Chondrocyte (in vitro differentiated cells): Measurements from ENCODE around the gene CCR2. TPM values are rescaled to one million over a fixed set of nuclear protein-coding genes. Genes with fewer than 3 reads are reported as not detected.

Experiments
- DNase-seq: peaks from one replicate; pipeline ENCODE4 v3.0.0; 2021; ENCODE audit warnings: mixed read lengths, low spot score
- H3K27ac Mint-ChIP-seq: one replicate; pipeline ENCODE4 v1.8.0; 2021; ENCODE audit warnings: mild to moderate bottlenecking, moderate library complexity, mixed read lengths; ENCODE audit not compliant: unreplicated experiment
- H3K27me3 Mint-ChIP-seq: 2 replicates; pipeline ENCODE4 v1.8.0; 2021; ENCODE audit warnings: low read depth, mixed read lengths
- H3K36me3 Mint-ChIP-seq: 2 replicates; pipeline ENCODE4 v1.8.0; 2021; ENCODE audit warnings: low read depth, mixed read lengths
- H3K4me1 Mint-ChIP-seq: 2 replicates; pipeline ENCODE4 v1.8.0; 2021; ENCODE audit warnings: low read depth, mild to moderate bottlenecking, mixed read lengths
- H3K4me3 Mint-ChIP-seq: one replicate; pipeline ENCODE4 v1.8.0; 2021; ENCODE audit warnings: mild to moderate bottlenecking, moderate library complexity, mixed read lengths; ENCODE audit not compliant: unreplicated experiment
- H3K9me3 Mint-ChIP-seq: 2 replicates; pipeline ENCODE4 v1.8.0; 2021; ENCODE audit warnings: low read depth, mixed read lengths
- CTCF ChIP-seq: fragments of 200-600 bp; sonication (generic); IDR thresholded peaks from 2 replicates; pipeline ENCODE4 v1.5.0; 2021; ENCODE audit warnings: antibody characterized with exemption, mild to moderate bottlenecking, moderate library complexity
- total RNA-seq: library from RNA; stranded (reverse); gene quantifications from 3 replicates; pipeline ENCODE4 v1.2.1, GENCODE V29; 2021

The CCR2 gene
- total RNA-seq, 1 donor from 2014 or later, result not detected

DNA sequence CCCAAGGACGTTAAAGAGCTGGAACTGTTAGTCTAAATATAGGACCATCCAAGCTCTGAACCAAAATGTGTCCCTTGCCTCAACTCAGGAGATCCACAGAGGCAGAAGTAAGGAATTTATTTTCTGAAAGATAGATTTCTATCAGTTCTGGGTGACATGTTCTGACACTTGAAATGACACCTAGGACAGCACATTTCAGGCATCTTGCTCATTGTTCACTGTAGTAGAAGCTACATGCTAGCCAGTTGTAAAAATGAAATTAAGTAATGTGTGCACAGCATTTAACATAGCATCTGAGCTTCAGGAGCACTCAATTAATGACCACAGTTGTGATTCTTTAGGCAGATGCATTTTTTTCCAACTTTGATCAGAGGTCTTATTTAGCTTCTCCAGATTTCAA, 567 bp downstream of the CCR2 start:
- H3K4me1 Mint-ChIP-seq, result no peaks in the 10 kb centered on the region
- no peaks in the 10 kb centered on the region for H3K36me3 Mint-ChIP-seq
- no peak for DNase-seq
- H3K9me3 Mint-ChIP-seq, result no peaks in the 10 kb centered on the region
- no peak overlapping the region for H3K4me3 Mint-ChIP-seq
- H3K27me3 Mint-ChIP-seq, result peaks cover 82% of the 10 kb centered on the region
- no peak for TF ChIP-seq CTCF
- H3K27ac Mint-ChIP-seq, result no peak overlapping the region

DNA sequence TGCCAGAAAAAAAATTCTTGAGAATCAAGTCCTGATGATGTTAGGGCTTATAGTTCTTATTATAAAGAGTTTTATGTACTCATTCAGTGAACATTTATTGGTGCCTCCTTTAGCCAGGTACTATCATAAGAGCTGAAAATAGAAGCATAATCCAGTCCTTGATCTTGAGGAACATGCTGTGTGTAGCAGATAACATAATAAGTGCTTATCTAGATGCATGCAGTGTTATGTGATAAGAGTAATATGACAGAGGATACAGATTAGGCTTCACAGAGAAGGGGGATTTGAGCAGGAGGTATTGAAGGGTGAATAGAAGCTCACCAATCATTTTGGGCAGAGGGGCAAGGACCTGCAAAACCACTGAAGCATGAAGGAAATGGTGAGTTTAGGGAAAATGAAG, 1.1 kb downstream of the CCR2 start:
- Mint-ChIP-seq H3K27me3 (peaks cover 82% of the 10 kb centered on the region), H3K9me3 (no peaks in the 10 kb centered on the region), H3K36me3 (no peaks in the 10 kb centered on the region), H3K27ac (no peak overlapping the region), H3K4me1 (no peaks in the 10 kb centered on the region), H3K4me3 (no peak overlapping the region)
- no peak for TF ChIP-seq CTCF
- no peak for DNase-seq

DNA sequence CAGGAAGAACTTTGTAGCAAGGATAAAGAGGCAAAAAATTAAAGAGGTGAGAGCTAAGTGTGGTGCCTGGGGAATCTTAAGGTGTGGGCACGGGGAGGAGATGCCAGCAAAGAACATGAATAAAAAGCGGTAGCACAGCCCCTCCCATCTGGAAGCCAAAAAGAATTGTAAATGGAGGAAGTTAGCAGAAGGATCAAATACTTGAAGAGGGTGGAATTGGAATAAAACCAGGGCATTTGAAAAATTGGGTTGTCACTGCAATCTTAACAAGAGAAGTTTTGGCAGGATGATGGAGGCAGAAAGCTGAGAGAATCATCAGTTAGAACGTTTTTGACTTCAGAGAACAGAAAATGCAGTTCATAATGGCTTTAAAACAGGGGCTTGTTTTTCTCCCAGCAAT, 2.4 kb downstream of the CCR2 start:
- no peak for DNase-seq
- TF ChIP-seq CTCF, result no peak
- H3K36me3 Mint-ChIP-seq, result no peaks in the 10 kb centered on the region
- H3K4me3 Mint-ChIP-seq, result no peak overlapping the region
- peaks cover 1% of the 10 kb centered on the region for H3K4me1 Mint-ChIP-seq
- no peaks in the 10 kb centered on the region for H3K9me3 Mint-ChIP-seq
- no peak overlapping the region for H3K27ac Mint-ChIP-seq
- H3K27me3 Mint-ChIP-seq, result peaks cover 74% of the 10 kb centered on the region

DNA sequence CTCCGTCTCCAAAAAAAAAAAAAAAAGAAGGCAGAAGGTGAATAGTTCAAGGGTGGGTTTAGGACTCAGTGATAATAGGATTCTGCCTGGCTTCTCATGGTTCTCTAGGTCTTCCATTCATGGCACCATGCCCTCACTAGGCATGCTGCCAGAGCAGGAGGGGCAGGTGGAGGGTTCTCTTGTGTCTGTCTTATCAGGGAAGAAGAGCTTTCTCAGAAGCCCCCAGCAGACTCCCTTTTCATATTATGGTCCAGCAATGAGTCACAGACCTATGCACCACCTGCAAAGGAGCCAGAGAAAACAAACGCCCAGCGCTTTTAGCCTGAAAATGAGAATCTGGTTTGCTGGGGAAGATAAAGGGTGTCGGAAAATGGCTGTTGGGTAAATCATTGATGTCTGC, 3.0 kb downstream of the CCR2 start:
- Mint-ChIP-seq H3K27ac (no peak overlapping the region), H3K9me3 (no peaks in the 10 kb centered on the region), H3K4me1 (peaks cover 3% of the 10 kb centered on the region), H3K36me3 (no peaks in the 10 kb centered on the region), H3K27me3 (peaks cover 68% of the 10 kb centered on the region), H3K4me3 (no peak overlapping the region)
- no peak for DNase-seq
- no peak for TF ChIP-seq CTCF

DNA sequence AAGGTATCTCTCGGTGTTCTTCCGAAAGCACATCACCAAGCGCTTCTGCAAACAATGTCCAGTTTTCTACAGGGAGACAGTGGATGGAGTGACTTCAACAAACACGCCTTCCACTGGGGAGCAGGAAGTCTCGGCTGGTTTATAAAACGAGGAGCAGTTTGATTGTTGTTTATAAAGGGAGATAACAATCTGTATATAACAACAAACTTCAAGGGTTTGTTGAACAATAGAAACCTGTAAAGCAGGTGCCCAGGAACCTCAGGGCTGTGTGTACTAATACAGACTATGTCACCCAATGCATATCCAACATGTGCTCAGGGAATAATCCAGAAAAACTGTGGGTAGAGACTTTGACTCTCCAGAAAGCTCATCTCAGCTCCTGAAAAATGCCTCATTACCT, 4.6 kb downstream of the CCR2 start:
- no peak overlapping the region for H3K4me3 Mint-ChIP-seq
- no peak overlapping the region for H3K27ac Mint-ChIP-seq
- TF ChIP-seq CTCF, result no peak
- no peak for DNase-seq
- H3K27me3 Mint-ChIP-seq, result peaks cover 55% of the 10 kb centered on the region
- peaks cover 3% of the 10 kb centered on the region for H3K4me1 Mint-ChIP-seq
- no peaks in the 10 kb centered on the region for H3K9me3 Mint-ChIP-seq
- H3K36me3 Mint-ChIP-seq, result no peaks in the 10 kb centered on the region
